A549 (cell line): ENCODE results near the gene COL13A1. TPM values are rescaled to one million over a fixed set of nuclear protein-coding genes. Genes with fewer than 3 reads are reported as not detected.

Source experiments
- ATAC-seq, 2 experiments: fragments of 200-7000 bp in 1 of 2; fragments of >200 bp in 1 of 2; cut with Nextera tagmentation in 1 of 2; cut with Tn5 transposase in 1 of 2; 3 replicates each; pipeline versions ENCODE4 v1.8.0 to v1.9.1; 2018 to 2020; ENCODE audit warnings: mild to moderate bottlenecking in 1 of 2, moderate library complexity in 1 of 2
- CTCF ChIA-PET: fragments of 300-600 bp; sonication (Branson Sonifier 250); formaldehyde crosslinking; extraction: SDS; loops from one replicate; lab custom pipeline; 2021; ENCODE audit warnings: antibody characterized with exemption, inconsistent platforms; lab: Yijun Ruan, JAX
- POLR2A ChIA-PET: fragments of 350-600 bp; formaldehyde crosslinking; extraction: SDS; loops from one replicate; lab custom pipeline; 2021; ENCODE audit warnings: antibody characterized with exemption, inconsistent platforms; lab: Yijun Ruan, JAX
- DNase-seq, 2 experiments: peaks; one replicate each; pipeline versions ENCODE4 v3.0.0 to v3.0.0-alpha.2; 2011 to 2016; ENCODE audit warnings: low read depth in 1 of 2, low spot score in 1 of 2
- FAIRE-seq: peaks from 2 replicates; lab custom pipeline; 2011; peaks lifted over from hg19 to GRCh38; lab: Jason Lieb, UNC
- H3K27ac ChIP-seq, 2 experiments: fragments of >200 bp; sonication (Bioruptor Twin); formaldehyde crosslinking; 3 replicates each; pipeline ENCODE4 v1.5.1; 2016 to 2017
- H3K4me1 ChIP-seq: fragments of >200 bp; sonication (Bioruptor Twin); formaldehyde crosslinking; 3 replicates; pipeline ENCODE4 v1.6.1; 2016
- H3K4me2 ChIP-seq: fragments of >200 bp; sonication (Bioruptor Twin); formaldehyde crosslinking; 3 replicates; pipeline ENCODE4 v1.6.1; 2016
- H3K4me3 ChIP-seq: fragments of >200 bp; sonication (Bioruptor Twin); formaldehyde crosslinking; 3 replicates; pipeline ENCODE4 v1.5.1; 2016
- H3K9me3 ChIP-seq: fragments of >200 bp; sonication (Bioruptor Twin); formaldehyde crosslinking; 3 replicates; pipeline ENCODE4 v1.6.1; 2016
- BCL3 ChIP-seq: fragments of >200 bp; sonication (Bioruptor Twin); formaldehyde crosslinking; IDR thresholded peaks from 3 replicates; pipeline ENCODE4 v1.6.1; 2016
- CBX8 ChIP-seq: fragments of 200-600 bp; sonication (generic); IDR thresholded peaks from 2 replicates; pipeline ENCODE4 v1.6.1; 2016
- EP300 ChIP-seq, 2 experiments: fragments of >200 bp; sonication (Bioruptor Twin); formaldehyde crosslinking; IDR thresholded peaks; 2 replicates in 1 of 2; 3 replicates in 1 of 2; pipeline ENCODE4 v1.6.1; 2016 to 2017
- FOSL2 ChIP-seq, 2 experiments: fragments of 450-650 bp in 1 of 2; fragments of >200 bp in 1 of 2; sonication (Bioruptor Twin) in 1 of 2; formaldehyde crosslinking; IDR thresholded peaks; 2 replicates each; pipeline versions ENCODE4 v1.5.0 to v1.6.1; 2016 to 2020; ENCODE audit warnings: mild to moderate bottlenecking in 1 of 2, moderate library complexity in 1 of 2
- HEYL ChIP-seq: fragments of 250-450 bp; sonication (Bioruptor Pico); IDR thresholded peaks from 2 replicates; pipeline ENCODE4 v1.8.0; 2021; ENCODE audit warnings: mild to moderate bottlenecking, moderate library complexity
- HOXB13 ChIP-seq: fragments of 250-450 bp; sonication (Bioruptor Pico); IDR thresholded peaks from 2 replicates; pipeline ENCODE4 v1.5.0; 2020; ENCODE audit warnings: low read depth, mild to moderate bottlenecking, moderate library complexity
- KDM5A ChIP-seq: fragments of 200-600 bp; sonication (generic); IDR thresholded peaks from 2 replicates; pipeline ENCODE4 v1.6.1; 2016; ENCODE audit warnings: antibody characterized with exemption, mild to moderate bottlenecking
- MYC ChIP-seq: IDR thresholded peaks from 2 replicates; pipeline ENCODE4 v1.6.1; 2012; ENCODE audit warnings: mild to moderate bottlenecking, inconsistent platforms, low read length, improper control_type of control experiment, borderline replicate concordance
- NFE2L2 ChIP-seq: fragments of 150-350 bp; conservative IDR thresholded peaks from 2 replicates; pipeline ENCODE4 v1.6.1; 2014; ENCODE audit warnings: low read length
- NR3C1 ChIP-seq: fragments of >200 bp; sonication (Bioruptor Twin); formaldehyde crosslinking; IDR thresholded peaks from 3 replicates; pipeline ENCODE4 v1.6.1; 2017
- POLR2A ChIP-seq: IDR thresholded peaks from 2 replicates; pipeline ENCODE4 v1.6.1; 2012; ENCODE audit warnings: mild to moderate bottlenecking, low read length
- RAD21 ChIP-seq, 2 experiments: fragments of >200 bp in 1 of 2; sonication (Bioruptor Twin) in 1 of 2; formaldehyde crosslinking in 1 of 2; IDR thresholded peaks in 1 of 2; conservative IDR thresholded peaks in 1 of 2; 2 replicates in 1 of 2; 3 replicates in 1 of 2; pipeline ENCODE4 v1.6.1; 2012 to 2018; ENCODE audit warnings: inconsistent platforms in 1 of 2
- RARB ChIP-seq: fragments of 250-450 bp; sonication (Bioruptor Pico); IDR thresholded peaks from 2 replicates; pipeline ENCODE4 v1.8.0; 2021; ENCODE audit warnings: mild to moderate bottlenecking, moderate library complexity
- RCOR1 ChIP-seq: fragments of 150-350 bp; IDR thresholded peaks from 2 replicates; pipeline ENCODE4 v1.6.1; 2014; ENCODE audit warnings: antibody characterized with exemption, low read length, low read depth
- RFX5 ChIP-seq: fragments of 450-650 bp; IDR thresholded peaks from 2 replicates; pipeline ENCODE4 v1.7.1; 2014; ENCODE audit warnings: antibody characterized with exemption, mild to moderate bottlenecking, moderate library complexity
- ZC3H11A ChIP-seq: fragments of 450-650 bp; IDR thresholded peaks from 2 replicates; pipeline ENCODE4 v1.6.1; 2014; ENCODE audit warnings: antibody characterized with exemption, mild to moderate bottlenecking
- ZFP36 ChIP-seq: fragments of 450-650 bp; IDR thresholded peaks from 2 replicates; pipeline ENCODE4 v1.6.1; 2014; ENCODE audit warnings: borderline replicate concordance; ENCODE audit not compliant: partially characterized antibody
- WGBS: methylation state at CpG from one replicate; pipeline ENCODE4 v1.1.6; 2017; ENCODE audit errors: missing lambda C conversion rate; 5-methylcytosine and 5-hydroxymethylcytosine counted together
- polyA plus RNA-seq, 4 experiments: library from polyadenylated mRNA; depleted of rRNA in 3 of 4; stranded (reverse); fragments of >200 nt; fragmentation: RNase III in 1 of 4; extraction: RNeasy Plus Mini Kit Qiagen cat#74134 plus additional on column Dnase treatment in 1 of 4; gene quantifications; 2 replicates in 3 of 4; 3 replicates in 1 of 4; pipeline ENCODE4 v1.2.3, GENCODE V29; 2011 to 2017
- TF ChIP-seq, protein P1 (sequence below): IDR thresholded peaks from 2 replicates; pipeline ENCODE4 v1.6.1; 2012
- TF ChIP-seq, protein P2 (sequence below): fragments of 250-450 bp; sonication (Bioruptor Pico); IDR thresholded peaks from 2 replicates; pipeline ENCODE4 v1.5.0; 2021; ENCODE audit warnings: mild to moderate bottlenecking, moderate library complexity, borderline replicate concordance
- TF ChIP-seq, protein P3 (sequence below): IDR thresholded peaks from 2 replicates; pipeline ENCODE4 v1.6.1; 2012

The COL13A1 gene
- polyA plus RNA-seq, 2 of the 4 experiments (the other 2 are of a cell fraction) = 0.08 to 0.27 TPM

GRCh38 chr10:69958556-69958902 is 156.8 kb downstream of the COL13A1 start:
- POLR2A ChIA-PET = interaction anchor here (0.6 kb wide), 1 partner anchor 188 kb away, joined by 3 read pairs; the partner anchor contains the start of gene TYSND1
- no peak overlapping the region for H3K27ac ChIP-seq
- TF ChIP-seq HOXB13 (CRISPR knock-in tag) (no peak), MYC (no peak), RAD21 (conservative IDR thresholded peaks at IDR 0.05 in 1 of 2, IDR thresholded peaks at IDR 0.05 in 1 of 2) (no peak), CBX8 (no peak), RARB (no peak), ZC3H11A (no peak), HEYL (CRISPR knock-in tag) (no peak), BCL3 (no peak)

GRCh38 chr10:69959911-69960310 is 158.2 kb downstream of the COL13A1 start:
- DNase-seq = no peak
- FAIRE-seq = no peak
- CTCF ChIA-PET = interaction anchor here (0.8 to 3.4 kb wide), 13 partner anchors 10 to 260 kb away, joined by 3 to 28 read pairs (median 9); no protein-coding TSS in a partner anchor
- Histone ChIP-seq H3K27ac (no peak overlapping the region), H3K4me3 (no peak overlapping the region), H3K4me2 (no peak overlapping the region), H3K9me3 (no peaks in the 10 kb centered on the region), H3K4me1 (no peaks in the 10 kb centered on the region)
- ATAC-seq = no peak
- POLR2A ChIA-PET = no interaction called here
- TF ChIP-seq POLR2A (no peak), KDM5A (no peak), FOSL2 (IDR thresholded peaks at IDR 0.05) (no peak), FOSL2 (CRISPR knock-in tag; IDR thresholded peaks at IDR 0.05) (no peak), RCOR1 (no peak), NR3C1 (no peak), EP300 (IDR thresholded peaks at IDR 0.05) (no peak), ZFP36 (no peak), MYC (no peak)
- TF ChIP-seq, protein P1, sequence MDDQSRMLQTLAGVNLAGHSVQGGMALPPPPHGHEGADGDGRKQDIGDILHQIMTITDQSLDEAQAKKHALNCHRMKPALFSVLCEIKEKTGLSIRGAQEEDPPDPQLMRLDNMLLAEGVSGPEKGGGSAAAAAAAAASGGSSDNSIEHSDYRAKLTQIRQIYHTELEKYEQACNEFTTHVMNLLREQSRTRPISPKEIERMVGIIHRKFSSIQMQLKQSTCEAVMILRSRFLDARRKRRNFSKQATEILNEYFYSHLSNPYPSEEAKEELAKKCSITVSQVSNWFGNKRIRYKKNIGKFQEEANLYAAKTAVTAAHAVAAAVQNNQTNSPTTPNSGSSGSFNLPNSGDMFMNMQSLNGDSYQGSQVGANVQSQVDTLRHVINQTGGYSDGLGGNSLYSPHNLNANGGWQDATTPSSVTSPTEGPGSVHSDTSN = no peak
- TF ChIP-seq, protein P2, sequence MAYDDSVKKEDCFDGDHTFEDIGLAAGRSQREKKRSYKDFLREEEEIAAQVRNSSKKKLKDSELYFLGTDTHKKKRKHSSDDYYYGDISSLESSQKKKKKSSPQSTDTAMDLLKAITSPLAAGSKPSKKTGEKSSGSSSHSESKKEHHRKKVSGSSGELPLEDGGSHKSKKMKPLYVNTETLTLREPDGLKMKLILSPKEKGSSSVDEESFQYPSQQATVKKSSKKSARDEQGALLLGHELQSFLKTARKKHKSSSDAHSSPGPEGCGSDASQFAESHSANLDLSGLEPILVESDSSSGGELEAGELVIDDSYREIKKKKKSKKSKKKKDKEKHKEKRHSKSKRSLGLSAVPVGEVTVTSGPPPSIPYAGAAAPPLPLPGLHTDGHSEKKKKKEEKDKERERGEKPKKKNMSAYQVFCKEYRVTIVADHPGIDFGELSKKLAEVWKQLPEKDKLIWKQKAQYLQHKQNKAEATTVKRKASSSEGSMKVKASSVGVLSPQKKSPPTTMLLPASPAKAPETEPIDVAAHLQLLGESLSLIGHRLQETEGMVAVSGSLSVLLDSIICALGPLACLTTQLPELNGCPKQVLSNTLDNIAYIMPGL (CRISPR knock-in tag) = no peak
- 78% methylated on average over 8 of the region's 8 CpGs for WGBS

More at GRCh38 chr10:69958556-69958902, 156.8 kb downstream of the COL13A1 start:
- H3K4me1 ChIP-seq = no peaks in the 10 kb centered on the region
- H3K4me3 ChIP-seq = no peak overlapping the region
- CTCF ChIA-PET = interaction anchor here (0.6 to 3.4 kb wide), 72 partner anchors 9 to 466 kb away, joined by 3 to 28 read pairs (median 5); partner anchors contain the start of gene MACROH2A2
- H3K4me2 ChIP-seq = no peak overlapping the region
- DNase-seq (no peak), ATAC-seq (no peak), FAIRE-seq (no peak)
- no peaks in the 10 kb centered on the region for H3K9me3 ChIP-seq

GRCh38 chr10:69960606-69960987 is 158.9 kb downstream of the COL13A1 start:
- no peak for FAIRE-seq
- no peak for ATAC-seq
- no peaks in the 10 kb centered on the region for H3K9me3 ChIP-seq
- CTCF ChIA-PET = interaction anchor here (0.8 to 3.4 kb wide), 4 partner anchors 9 to 453 kb away, joined by 3 to 28 read pairs (median 4); partner anchors contain the start of gene TYSND1
- no peaks in the 10 kb centered on the region for H3K4me1 ChIP-seq
- no peak for DNase-seq
- H3K27ac ChIP-seq = no peak overlapping the region
- POLR2A ChIA-PET = no interaction called here
- H3K4me3 ChIP-seq = no peak overlapping the region
- H3K4me2 ChIP-seq = no peak overlapping the region
- TF ChIP-seq NFE2L2 (no peak), ZC3H11A (no peak), RFX5 (no peak)
- TF ChIP-seq, protein P3, sequence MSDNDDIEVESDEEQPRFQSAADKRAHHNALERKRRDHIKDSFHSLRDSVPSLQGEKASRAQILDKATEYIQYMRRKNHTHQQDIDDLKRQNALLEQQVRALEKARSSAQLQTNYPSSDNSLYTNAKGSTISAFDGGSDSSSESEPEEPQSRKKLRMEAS = no peak
- WGBS = 64% methylated on average over 4 of the region's 4 CpGs
